NCI-H1417 (cell line): ENCODE data around the gene SDF4.

Source experiments
- DNase-seq, 3 experiments: peaks; one replicate each; lab custom pipeline; 2025; lab: John Stamatoyannopoulos, UW

SDF4 gene, protein sequence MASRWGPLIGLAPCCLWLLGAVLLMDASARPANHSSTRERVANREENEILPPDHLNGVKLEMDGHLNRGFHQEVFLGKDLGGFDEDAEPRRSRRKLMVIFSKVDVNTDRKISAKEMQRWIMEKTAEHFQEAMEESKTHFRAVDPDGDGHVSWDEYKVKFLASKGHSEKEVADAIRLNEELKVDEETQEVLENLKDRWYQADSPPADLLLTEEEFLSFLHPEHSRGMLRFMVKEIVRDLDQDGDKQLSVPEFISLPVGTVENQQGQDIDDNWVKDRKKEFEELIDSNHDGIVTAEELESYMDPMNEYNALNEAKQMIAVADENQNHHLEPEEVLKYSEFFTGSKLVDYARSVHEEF

DNA sequence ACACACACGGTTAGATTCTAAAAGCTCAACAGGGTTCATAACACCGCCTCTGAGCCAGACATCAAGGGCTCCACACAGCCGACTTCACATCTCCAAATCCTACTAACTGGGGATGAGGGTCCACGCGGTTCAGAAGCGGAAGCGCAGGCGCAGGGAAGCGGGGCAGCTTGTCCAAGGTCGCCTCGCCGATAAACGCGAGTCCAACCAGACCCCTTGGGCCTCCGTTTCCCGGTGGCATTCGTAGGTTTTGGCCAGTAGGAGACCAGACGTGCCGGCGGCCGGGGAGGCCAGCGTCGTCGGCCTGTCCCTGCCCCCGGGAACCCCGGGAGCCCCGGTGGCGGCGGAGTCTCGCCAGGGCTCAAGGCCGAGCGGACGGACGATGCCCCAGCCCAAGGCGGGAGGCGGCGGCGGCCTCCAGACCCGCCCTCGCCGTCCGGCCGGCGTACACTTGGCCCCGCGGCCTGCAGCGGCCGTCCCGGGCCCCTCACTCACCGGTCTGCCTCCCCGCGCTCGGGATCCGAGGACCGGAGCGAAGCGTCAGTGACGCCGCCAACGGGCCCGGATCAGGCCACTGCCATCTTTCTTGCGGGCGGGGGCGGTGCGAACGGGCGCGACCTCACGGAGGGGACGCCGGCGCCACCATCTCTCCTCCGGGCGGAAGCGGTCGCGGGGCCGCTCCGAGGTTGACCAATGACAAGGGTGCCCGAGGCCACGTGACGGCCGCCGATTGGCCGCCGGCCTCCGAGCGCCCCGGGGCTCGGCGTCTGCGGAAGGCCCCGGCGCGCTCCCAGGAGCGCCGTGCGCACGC lies at the start of gene SDF4:
TSS of gene SDF4 (minus strand) at position 602 of the 808 bp plus-strand sequence. CDS start 3,229 bp downstream, outside the sequence.
- DNase-seq: peak; percentile 96 to 98 (median 97)

DNA sequence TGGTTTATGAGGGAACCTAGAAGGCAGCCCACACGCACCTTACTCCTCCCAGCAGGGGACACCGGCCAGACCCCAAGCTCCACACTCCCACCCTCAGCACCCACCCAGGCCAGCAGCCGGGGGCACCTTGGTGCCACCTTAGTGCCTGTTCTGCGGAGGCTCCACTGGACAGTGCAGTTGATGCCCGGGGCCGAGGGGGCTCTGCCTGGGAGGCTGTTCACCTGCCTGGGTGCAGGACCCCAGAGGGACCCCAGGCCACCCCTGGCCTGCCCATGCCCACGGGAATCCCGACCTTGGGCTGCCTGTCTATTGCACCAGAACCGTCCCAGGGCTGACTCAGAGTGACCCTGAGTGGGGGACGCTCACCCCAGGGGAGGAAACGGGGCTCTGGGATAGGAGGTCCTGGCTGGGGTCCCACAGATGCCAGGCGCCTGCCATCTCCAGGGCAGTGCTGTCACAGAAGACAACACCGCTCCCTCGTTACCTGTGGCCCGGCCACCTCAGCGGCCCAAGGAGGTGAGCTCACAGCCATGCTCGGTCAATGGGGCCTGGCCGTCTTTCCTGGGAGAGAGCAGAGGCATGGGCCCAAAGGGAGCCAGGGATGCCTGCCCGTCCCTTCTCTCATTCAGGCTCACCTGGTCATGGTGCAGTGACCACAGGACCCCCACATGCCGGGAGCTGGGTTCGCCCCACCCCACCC lies 49.1 kb upstream of the SDF4 start:
- DNase-seq: no peak

DNA sequence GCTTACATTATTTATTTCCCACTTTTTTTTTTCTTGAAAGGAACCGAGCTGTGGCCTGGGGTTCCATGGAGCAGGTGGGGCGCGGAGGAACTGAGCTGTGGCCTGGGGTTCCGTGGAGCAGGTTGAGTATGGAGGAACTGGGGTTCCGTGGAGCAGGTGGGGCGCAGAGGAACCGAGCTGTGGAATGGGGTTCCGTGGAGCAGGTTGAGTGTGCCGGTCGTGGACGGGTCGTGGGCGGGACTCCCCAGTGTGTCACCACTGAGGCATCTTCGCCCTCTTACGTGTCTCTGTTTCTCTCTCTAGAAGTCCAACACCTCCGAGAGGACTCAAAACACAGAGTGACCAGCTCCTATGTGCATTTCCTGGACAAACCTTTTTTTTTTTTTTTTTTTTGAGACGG lies 47.2 kb upstream of the SDF4 start:
- no peak for DNase-seq

DNA sequence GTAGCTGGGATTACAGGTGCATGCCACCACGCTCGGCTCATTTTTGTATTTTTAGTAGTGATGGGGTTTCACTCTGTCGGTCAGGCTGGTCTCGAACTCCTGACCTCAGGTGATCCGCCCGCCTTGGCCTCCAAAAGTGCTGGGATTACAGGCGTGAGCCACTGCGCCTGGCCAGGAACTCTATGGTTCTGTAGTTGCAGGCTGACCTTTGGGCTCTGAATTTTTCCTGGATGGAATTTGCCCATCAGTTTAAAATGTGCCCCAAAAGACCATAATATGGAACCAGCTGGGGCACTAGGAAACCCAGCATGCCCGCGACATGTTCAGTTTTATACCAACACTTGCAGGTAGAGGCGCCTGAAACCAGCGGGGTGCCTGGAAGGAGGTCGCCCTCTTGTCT lies 46.8 kb upstream of the SDF4 start:
- DNase-seq: no peak

DNA sequence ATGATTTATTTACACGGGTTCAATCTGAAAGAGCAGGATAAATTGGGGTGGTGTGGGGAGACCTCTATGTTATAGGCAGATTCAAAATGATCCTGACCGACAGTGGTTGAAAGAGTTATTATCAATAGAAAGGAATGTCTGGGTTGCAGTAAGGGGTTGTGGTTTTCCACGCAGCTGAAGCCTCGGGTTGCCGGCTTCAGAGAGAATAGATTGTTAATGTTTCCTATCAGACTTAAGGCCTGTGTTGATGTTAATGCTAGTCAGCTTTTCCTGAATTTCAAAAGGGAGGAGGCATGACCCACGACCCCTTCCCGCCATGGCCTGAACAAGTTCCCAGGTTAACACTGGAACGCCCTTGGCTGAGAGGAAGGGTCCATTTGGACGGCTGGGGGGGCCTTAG lies 44.0 kb upstream of the SDF4 start:
- no peak for DNase-seq

DNA sequence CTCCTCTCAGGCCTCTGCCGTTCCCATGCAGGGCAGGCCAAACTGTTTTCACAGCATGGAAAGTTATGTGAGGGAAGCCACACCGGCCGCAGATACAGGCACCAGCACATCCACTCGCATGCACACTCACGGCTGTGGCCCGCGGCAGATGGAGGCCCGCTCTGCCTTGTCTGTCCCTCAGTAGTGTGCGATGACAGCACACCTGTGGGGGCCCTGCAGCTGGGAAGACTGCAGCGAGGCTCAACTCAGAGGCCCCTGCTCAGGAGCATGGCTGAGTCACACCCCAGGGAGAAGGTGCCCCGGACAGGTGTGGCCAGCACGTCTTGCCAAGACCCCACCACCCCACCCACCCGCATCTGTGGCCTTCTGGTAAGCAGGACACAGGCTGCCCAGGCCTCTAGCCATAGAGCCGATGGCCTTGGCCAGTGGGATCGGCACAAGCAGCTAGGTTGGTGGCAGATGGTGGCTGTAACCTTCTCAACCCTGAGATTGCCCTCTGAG lies 43.2 kb upstream of the SDF4 start:
- DNase-seq: no peak

DNA sequence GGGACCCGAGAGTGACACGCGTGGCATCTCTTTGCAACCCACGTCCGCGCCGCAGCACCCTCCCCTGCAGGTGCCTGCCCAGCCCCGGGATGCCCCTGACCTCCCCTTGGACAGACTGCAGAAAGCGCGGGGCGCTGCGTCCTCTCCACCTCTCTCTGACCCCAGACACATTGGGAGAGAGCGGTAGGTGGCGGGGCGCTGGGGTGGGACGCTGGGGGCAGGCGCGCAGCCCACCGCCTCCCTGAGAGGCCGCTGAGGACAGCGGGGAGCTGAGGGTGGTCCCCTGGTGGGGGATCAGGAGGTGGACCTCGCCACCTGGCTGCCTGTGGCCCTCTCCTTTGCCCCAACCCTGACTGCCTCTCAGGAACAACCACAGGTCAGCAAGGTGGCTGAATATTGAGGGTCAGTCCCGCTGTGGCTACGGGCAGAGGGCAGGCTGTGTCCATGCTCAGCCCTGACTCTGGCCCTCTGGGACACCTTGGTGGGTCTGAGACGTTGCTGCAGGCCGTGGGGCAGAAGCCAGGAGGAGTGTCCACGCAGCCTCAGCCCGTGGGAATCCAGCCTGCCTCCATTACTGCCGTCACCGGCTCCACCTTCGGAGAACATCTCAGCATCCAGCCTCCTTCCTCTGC lies 42.6 kb upstream of the SDF4 start:
- no peak for DNase-seq

DNA sequence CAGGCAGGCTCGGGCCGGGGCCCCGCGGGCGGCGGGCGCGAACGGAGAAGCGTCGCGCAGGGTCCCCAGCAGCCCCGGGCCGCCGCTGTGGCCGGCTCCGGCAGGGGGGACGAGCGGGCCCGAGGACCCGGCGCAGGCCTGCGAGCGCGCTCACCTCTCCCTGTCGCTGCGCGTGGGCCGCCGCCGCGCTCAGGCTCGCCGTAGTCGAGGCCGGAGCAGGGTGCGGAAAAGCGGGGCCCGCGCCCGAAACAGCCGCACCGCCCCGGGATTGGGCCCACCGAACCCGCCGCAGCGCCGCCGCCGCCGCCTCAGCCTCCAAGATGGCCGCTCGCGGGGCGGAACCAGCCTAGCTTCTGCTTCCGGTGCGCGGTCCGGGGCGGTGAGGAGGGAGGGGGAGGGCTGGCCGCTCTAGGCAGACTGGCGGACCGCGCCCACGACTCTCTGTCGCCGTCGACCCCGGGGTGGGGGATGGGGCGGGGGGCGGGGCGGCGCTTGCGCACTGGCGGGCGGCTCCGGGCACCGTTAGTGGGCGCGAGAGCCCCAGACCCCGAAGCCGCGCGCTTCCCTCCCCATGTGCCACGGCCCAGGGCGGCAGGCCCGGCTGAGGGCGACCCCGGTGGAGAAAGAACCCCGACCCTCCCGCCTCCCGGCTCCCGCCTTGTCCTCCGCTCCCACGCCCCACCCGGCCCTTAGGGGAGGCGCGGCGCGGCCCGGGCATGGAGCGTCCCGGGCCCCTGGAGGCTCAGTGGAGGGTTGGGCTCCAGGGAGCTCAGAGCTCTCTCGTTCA lies 41.9 kb upstream of the SDF4 start, which contains the start of gene UBE2J2:
TSS of gene UBE2J2 (minus strand) at position 343 of the 787 bp plus-strand sequence. CDS start 5,862 bp downstream, outside the sequence.
- peak; percentile 80 to 90 (median 89) for DNase-seq

DNA sequence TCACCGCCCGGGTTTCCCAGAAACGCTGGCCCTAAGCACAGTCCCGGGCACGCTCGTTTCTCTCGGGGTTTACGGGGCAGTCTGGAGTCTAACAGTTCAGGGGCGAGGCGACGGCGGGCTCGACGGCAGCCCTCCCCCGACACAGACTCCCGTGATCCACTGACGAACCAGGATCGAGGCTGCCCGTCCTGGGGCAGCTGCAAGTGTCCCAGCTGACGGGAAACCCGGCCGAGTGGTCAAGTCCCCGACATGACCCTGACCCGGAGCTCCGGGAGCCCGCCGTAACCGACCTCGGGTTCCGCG lies 41.4 kb upstream of the SDF4 start:
- peak in 1 of 3 experiments; percentile 37 for DNase-seq

DNA sequence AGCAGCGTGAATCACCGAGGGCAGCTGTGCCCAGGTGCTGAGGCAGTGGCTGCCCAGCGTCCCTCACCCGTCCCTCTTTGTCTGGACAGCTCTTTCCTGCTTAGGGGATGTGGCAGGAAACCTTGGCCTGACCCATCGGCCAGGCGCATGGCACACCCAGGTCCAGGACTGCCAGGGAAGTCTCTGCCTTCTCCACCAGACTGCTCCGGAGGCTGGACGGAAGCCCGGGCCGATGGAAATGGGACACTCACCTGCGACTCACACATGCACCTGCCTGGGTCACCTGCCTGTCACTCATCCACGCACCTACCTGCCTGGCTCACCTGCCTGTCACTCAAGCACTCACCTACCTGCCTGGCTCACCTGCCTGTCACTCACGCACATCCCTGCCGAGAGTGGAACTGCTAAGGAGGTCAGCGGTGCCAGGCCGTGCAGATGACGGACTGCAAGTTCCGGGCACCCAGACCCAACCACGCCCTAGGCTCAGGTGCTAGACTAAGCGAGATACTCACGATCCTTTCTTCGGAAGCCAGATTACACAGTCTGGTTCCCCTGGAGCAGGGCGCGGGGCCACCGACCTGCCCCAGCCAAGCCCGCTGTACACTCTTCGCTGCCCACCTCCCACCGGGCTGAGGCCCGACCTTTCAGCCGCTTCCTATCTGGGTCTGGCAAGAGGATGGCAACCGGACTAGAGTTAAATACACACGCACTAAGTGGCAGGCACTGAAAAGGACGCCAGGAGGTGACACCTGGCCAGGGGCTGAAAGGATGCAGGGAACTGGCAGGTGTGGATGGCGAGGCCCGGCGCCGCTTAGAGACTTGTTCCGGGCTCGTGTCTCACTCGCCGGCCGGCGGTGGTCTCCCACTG lies 40.8 kb upstream of the SDF4 start:
- DNase-seq: peak in 1 of 3 experiments; percentile 41

DNA sequence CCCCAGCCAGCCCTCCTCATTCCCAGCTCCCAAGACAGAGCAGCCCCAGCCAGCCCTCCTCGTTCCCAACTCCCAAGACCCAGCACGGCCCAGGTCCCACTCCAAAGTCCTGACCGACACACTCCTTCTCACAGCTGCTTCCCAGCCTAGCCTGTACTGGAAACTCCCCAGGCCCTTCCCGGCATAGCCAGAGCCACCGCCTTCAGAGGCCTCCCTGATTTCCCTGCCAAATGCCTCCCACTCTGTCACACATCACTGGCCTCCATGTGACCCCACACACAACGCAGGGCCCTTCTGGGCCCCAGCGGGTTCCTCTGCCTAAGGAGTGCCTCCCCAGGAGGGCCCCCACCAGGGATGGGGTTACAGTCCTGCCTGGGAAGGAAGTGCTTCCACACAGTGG lies 39.0 kb upstream of the SDF4 start:
- DNase-seq: no peak

DNA sequence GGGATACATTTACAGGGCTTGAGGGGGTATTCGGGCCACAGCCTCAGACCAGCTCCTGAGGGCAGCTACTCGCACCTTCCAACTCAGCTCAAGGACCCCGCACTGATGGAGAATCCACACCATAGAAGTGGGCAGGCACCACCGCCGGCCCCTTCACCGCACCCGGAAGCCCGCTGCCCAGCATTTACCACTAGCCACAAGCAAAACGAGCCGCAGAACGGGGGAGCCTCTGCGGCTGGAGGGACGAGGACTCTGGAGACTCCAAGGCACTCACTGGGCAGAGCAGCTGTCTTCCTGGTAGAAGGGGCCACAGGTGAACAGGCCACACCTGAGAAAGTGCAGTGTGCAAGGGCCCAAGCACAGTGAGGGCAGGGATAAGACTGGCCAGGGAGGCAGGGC lies 36.5 kb upstream of the SDF4 start:
- no peak for DNase-seq

DNA sequence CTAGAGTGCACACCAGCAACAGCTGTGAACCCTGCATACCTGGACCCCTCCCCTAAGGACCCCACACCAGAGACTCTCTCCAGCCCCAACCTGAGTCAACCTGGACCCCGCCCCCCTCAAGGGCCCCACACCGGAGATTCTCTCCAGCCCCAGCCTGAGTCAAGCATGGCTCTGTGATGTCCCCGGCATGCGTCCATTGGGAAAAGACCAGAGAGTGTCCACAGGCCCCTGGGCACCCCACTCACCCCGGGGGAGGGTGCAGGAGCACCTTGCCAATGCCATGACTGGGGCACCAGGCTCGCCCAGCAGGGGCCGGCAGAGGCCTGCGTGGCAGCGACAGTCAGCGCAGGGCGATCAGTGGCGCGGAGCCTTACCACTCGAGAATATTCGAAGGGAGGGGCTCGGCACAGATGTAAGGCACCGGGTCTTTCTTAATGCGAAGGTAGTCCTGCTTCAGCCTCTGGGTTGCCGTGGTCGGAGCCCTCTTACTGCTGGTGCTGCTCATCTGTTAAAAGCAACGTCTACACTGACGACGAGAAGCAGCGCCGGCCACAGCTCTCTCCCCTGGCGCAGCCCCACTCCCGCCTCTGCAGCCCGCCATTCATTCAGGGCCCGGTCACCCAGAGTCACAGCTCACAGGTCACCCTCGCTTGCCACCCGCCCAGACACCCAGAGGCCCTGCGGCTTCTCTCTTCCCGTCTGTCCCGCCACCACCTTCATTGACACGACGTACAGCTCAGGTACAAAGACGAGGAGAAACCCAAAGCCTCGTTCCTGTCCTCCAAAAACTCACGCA lies 35.9 kb upstream of the SDF4 start:
- no peak for DNase-seq

DNA sequence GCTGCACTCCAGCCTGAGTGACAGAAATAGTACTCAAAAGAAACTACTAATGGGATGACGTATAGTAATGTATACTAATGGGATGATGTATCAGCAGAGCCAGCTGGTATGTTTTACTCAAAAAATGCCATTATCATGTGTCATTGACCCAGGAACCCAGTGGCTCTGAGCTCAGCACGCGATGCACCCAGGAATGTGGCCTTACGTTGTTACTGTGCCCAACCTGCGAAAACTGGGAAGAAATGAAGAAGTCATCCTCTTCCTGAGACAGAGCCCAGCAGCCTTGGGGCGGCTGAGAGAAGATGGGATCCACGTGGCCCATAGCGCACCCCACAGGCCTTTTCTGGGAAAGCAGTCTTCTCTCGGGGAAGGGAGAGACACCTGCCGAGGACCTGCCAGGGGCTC lies 33.1 kb upstream of the SDF4 start:
- no peak for DNase-seq

DNA sequence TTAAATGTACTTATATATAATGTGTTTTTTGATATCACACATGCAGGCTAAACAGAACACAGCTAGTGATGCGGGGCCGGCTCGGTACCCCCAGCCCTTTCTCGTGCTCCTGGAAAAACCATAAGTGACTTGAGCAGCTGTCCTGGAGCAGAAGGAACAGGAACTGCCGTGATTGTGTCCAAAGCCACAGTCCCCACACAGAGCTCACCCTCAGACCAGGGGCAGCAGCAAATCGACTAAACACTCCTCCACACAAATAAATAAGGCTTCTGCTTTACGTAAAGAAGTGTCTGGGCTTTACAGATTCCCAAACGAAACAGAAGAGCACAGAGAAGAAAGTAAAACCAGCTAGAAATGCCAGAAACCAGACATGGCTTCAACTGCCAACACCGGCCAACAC lies 32.2 kb upstream of the SDF4 start:
- no peak for DNase-seq

DNA sequence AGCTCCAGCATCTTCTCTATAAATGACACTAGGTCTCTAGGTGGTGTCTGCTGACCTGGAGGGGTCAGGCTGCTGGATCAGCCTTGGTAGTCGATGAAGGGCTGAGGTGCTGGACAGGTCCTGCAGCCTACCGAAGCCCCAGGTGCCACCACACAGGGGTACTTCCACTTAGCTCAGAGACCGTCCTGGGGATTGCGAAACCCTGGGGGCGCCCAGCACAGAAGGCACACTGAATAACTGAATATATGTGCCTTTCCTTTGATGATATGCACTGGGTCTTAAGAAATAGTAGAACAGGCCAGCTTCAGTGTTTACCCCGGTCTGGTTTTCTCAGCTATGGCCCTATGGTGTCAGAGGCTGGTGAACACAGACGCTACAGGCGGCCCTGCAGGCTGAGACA lies 31.0 kb upstream of the SDF4 start:
- DNase-seq: no peak

DNA sequence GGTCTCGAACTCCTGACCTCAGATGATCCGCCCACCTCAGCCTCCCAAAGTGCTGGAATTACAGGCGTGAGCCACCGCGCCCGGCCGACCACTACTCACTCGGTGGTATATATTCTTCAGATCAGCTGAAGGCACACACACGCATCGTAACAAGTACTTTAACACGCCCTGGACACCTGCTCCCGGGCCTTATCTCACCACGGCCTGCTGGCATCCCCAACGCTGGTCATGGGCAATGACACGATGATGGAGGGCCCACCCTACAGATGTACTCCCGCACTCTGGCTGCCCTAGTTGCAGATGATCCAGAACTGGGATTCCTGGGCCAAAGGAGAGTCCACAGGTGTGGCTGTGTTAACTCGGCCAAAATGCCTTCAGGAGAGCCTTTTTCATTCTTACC lies 30.3 kb upstream of the SDF4 start:
- DNase-seq: no peak

DNA sequence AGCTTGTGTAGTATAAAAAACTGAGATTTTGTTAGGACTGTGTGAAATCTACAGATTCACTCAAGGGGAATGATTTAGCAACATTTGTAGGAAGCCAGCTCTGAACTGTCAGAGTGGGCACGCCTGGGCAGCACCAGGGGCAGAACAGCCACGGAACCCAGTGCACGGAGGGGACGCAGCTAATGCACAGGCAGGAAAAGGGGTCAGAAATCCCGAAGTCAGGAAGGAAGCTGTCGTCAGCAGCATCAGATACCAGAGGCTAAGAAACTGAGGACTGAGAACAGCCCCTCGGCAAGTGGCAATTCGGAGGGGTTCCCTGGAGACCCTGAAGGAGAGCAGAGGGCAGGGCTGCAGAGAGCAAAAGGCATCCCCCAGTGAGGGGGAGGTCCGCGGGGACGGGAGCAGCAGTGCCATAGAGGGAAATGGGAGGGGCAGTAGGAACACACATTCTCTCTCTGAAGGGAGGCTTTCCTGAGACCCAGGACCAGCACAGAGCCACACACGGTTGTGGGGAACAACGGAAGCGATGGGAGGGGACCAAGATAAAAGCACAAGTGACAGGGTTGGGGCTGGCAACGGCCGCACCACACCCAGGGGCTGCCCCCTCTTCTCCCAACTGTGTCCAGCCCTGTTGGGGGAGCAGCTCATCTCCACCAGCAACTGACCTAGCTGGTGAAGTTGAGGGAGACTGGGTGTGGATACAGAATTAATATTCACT lies 29.2 kb upstream of the SDF4 start:
- DNase-seq: no peak
